Right ventricle myocardium superior (tissue), 1 donor: ENCODE measurements around the gene LIPH. TPM values are rescaled to one million over a fixed set of nuclear protein-coding genes. Genes with fewer than 3 reads are reported as not detected.

ENCODE experiments used
- total RNA-seq: library from RNA; stranded (reverse); fragmentation: NEBNext Ultra II Directional; extraction: Animal tissue kit (Norgen Biotek cat#: 25700); gene quantifications from one replicate; pipeline ENCODE4 v1.2.1, GENCODE V29; 2021
- donor health status: DM: no; HTN: yes; CAD: no; lungs with severe emphysema.

LIPH gene
- total RNA-seq, 1 donor from 2014 or later, result 0.43 TPM

Other genes starting within 250 kb of the LIPH start
- gene MAP3K13, start 189.5 kb downstream of the LIPH start, total RNA-seq, result 7.6 TPM
- gene TMEM41A, start 53.6 kb downstream of the LIPH start, total RNA-seq, result 9.2 TPM
- 27.0 TPM for gene SENP2, start 33.7 kb upstream of the LIPH start, total RNA-seq